Breast epithelium (tissue), 3 donors: ENCODE results near the gene RELL1.

Experiments
- POLR2A ChIP-seq: fragments of 450-650 bp; IDR thresholded peaks from one replicate; pipeline ENCODE4 v1.6.1; 2016; ENCODE audit warnings: antibody characterized with exemption, mild to moderate bottlenecking, moderate library complexity
- POLR2AphosphoS5 ChIP-seq, 3 donors: sonication (generic); formaldehyde crosslinking; IDR thresholded peaks; one replicate each; pipeline ENCODE4 v1.6.1; 2017; ENCODE audit warnings: antibody characterized with exemption in 3 of 3
- TF ChIP-seq, protein P1 (sequence below), 3 donors: fragments of 450-650 bp; IDR thresholded peaks; one replicate each; pipeline ENCODE4 v1.5.1; 2016 to 2017; ENCODE audit warnings: antibody characterized with exemption in 3 of 3, mild to moderate bottlenecking in 3 of 3, moderate library complexity in 3 of 3

DNA sequence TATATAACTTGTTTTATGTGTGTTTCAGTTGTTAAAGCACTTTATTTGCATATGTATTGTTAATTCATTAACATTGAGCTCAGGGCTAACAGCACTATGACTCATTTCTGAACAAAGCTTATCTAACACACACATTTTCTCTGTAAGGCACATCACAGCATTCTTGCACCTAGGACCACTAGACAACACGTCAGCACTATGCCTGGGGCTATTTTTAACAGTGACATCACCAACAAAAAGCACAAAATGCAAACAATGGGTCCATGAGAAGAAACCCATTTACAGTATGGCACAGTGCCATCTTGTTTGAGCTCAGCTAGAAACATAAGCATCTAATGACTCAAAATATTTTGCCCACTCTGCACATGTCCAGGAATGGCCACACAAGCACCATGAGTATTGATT is 124.4 kb downstream of the RELL1 start:
- TF ChIP-seq POLR2AphosphoS5 (IDR thresholded peaks at IDR 0.05) (no peak), POLR2A (no peak)
- TF ChIP-seq, protein P1, sequence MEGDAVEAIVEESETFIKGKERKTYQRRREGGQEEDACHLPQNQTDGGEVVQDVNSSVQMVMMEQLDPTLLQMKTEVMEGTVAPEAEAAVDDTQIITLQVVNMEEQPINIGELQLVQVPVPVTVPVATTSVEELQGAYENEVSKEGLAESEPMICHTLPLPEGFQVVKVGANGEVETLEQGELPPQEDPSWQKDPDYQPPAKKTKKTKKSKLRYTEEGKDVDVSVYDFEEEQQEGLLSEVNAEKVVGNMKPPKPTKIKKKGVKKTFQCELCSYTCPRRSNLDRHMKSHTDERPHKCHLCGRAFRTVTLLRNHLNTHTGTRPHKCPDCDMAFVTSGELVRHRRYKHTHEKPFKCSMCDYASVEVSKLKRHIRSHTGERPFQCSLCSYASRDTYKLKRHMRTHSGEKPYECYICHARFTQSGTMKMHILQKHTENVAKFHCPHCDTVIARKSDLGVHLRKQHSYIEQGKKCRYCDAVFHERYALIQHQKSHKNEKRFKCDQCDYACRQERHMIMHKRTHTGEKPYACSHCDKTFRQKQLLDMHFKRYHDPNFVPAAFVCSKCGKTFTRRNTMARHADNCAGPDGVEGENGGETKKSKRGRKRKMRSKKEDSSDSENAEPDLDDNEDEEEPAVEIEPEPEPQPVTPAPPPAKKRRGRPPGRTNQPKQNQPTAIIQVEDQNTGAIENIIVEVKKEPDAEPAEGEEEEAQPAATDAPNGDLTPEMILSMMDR (IDR thresholded peaks at IDR 0.05): no peak
